Motor neuron (in vitro differentiated cells): Measurements from ENCODE around the gene METTL5. TPM values are rescaled to one million over a fixed set of nuclear protein-coding genes. Genes with fewer than 3 reads are reported as not detected.

Experiments used
- ATAC-seq, 8 experiments: fragments of 200-7000 bp; cut with Tn5 transposase; replicated peaks in 6 of 8; 2 replicates each; pipeline ENCODE4 v1.8.0; 2021; ENCODE audit warnings: mild to moderate bottlenecking in 8 of 8, moderate library complexity in 8 of 8
- H3K27ac ChIP-seq, 2 donors: fragments of 250-450 bp; sonication (Bioruptor Pico); 2 replicates each; pipeline ENCODE4 v1.9.0; 2021; ENCODE audit warnings: antibody characterized with exemption in 2 of 2, mild to moderate bottlenecking in 2 of 2, moderate library complexity in 1 of 2
- H3K4me1 ChIP-seq, 2 donors: fragments of 250-450 bp; sonication (Bioruptor Pico); replicated peaks in 1 of 2; 2 replicates each; pipeline ENCODE4 v1.6.1; 2021; ENCODE audit warnings: antibody characterized with exemption in 2 of 2, mild to moderate bottlenecking in 2 of 2, moderate library complexity in 1 of 2
- H3K4me3 ChIP-seq, 5 donors: fragments of 250-450 bp; sonication (Bioruptor Pico); 2 replicates each; pipeline ENCODE4 v1.9.0; 2021; ENCODE audit warnings: antibody characterized with exemption in 5 of 5, mild to moderate bottlenecking in 5 of 5, moderate library complexity in 4 of 5
- WGBS, 10 experiments: fragments of 450-650 bp; shearing (Covaris generic); methylation state at CpG; one replicate each; pipeline ENCODE4 v1.0.0; 2022; 5-methylcytosine and 5-hydroxymethylcytosine counted together
- in situ Hi-C, 9 experiments: fragments of 400-800 bp; cut with MboI; loops; one replicate each; pipeline ENCODE4 v1.15.0; 2021; ENCODE audit warnings: low sequenced_read_pairs in 9 of 9, low pct_unique_long_range_greater_than_20kb in 2 of 9; ENCODE audit not compliant: unreplicated experiment in 9 of 9
- total RNA-seq, 8 experiments: library from RNA; unstranded; fragments of 300-600 nt; gene quantifications; 2 replicates each; pipeline versions ENCODE4 v1.2.3 to v1.2.4, GENCODE V29; 2022

The METTL5 gene
- total RNA-seq, 8 experiments from 2014 or later, result 41.0 to 80.8 (median 53.9) TPM

DNA sequence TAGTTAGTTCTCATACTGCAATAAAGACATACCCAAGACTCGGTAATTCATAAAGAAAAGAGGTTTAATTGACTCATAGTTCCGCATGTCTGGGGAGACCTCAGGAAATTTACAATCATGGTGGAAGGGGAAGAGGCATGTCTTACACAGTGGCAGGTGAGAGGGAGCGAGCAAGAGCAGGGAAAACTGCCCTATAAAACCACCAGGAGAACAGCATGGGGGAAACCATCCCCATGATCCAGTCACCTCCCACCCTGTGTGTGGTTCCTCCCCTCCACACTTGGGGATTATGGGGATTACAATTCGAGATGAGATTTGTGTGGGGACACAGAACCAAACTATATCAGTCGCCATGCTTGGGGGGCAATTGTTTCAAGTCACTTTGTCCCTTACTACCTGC lies 27.1 kb downstream of the METTL5 start:
- in situ Hi-C loops, result no loop called here
- no peak overlapping the region for H3K4me3 ChIP-seq
- no peak overlapping the region for H3K27ac ChIP-seq
- peaks cover 11 to 17% of the 10 kb centered on the region in 2 donors for H3K4me1 ChIP-seq
- WGBS, 10 experiments, result 80 to 100% (median 89%) methylated on average over 1 to 4 of the region's 5 CpGs; no CpG with 5 or more reads in 3 of the 10 experiments
- no peak for ATAC-seq

DNA sequence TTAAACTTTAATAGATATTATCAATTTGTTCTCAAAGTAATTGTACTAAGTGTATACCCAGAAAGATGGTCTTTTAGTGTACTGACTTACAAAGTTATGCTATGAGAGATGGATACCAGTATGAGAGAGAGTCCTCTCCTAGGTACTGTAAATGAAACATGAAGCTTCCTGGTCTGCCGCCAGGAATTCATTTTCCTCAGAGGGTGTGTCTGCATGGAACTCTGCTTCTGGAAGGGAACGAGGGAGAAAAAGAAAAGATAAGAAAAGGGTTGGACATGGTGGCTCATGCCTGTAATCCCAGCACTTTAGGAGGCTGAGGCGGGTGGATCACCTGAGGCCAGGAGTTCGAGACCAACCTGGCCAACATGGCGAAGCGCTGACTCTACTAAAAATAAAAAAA lies 28.3 kb downstream of the METTL5 start:
- H3K4me1 ChIP-seq, result peaks cover 11 to 17% of the 10 kb centered on the region in 2 donors
- WGBS, 10 experiments, result 0 to 100% (median 85%) methylated on average over 1 to 6 of the region's 6 CpGs; no CpG with 5 or more reads in 2 of the 10 experiments
- H3K27ac ChIP-seq, result no peak overlapping the region
- ATAC-seq, result peak in 2 of 8 experiments; percentile 20 to 28
- H3K4me3 ChIP-seq, result no peak overlapping the region
- in situ Hi-C loops, result no loop called here

DNA sequence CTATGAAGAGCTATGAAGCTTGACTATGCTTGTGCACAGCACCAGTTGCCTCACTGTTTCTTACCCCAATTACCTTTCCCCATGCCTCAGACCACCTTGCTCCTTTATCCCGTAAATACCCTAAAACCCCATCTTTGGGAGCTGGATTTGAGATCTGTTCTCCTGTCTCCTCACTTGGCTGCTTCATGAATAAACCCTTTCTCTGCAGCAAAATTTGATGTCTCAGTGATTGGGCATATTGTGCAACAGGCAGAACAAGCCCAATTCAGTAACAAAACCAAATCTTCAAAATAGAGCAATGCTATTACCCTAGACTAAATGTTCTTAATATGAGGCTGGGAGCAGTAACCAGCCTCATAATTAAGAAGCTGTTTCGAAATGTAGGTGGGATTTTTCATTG lies 29.5 kb downstream of the METTL5 start:
- Histone ChIP-seq H3K4me3 (no peak overlapping the region), H3K4me1 (peaks cover 7 to 11% of the 10 kb centered on the region in 2 donors), H3K27ac (no peak overlapping the region)
- ATAC-seq, result no peak
- WGBS, 10 experiments, result 33 to 100% (median 83%) methylated on average over 1 to 2 of the region's 2 CpGs; no CpG with 5 or more reads in 2 of the 10 experiments
- in situ Hi-C loops, result no loop called here

DNA sequence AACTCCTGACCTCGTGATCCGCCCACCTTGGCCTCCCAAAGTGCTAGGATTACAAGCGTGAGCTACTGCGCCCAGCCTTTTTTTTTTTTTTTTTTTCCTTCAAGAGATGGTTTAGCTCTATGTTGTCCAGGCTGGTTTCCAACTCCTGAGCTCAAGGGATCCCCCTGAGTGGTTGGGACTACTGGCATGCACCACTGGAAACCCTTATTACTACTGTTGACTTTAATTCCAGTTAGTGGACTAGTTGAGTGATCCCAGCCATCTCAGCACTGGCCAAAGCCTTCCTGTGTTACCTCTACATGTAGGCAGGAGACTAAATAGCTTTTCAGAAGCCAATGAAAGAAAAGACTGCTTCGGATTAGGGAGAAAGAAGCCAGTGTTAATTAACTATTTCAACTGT lies 34.1 kb downstream of the METTL5 start:
- in situ Hi-C loops, result no loop called here
- H3K4me1 ChIP-seq, result no peaks in the 10 kb centered on the region
- 17 to 100% (median 84%) methylated on average over 1 to 5 of the region's 5 CpGs; no CpG with 5 or more reads in 4 of the 10 experiments for WGBS, 10 experiments
- no peak overlapping the region for H3K4me3 ChIP-seq
- ATAC-seq, result no peak
- H3K27ac ChIP-seq, result no peak overlapping the region

DNA sequence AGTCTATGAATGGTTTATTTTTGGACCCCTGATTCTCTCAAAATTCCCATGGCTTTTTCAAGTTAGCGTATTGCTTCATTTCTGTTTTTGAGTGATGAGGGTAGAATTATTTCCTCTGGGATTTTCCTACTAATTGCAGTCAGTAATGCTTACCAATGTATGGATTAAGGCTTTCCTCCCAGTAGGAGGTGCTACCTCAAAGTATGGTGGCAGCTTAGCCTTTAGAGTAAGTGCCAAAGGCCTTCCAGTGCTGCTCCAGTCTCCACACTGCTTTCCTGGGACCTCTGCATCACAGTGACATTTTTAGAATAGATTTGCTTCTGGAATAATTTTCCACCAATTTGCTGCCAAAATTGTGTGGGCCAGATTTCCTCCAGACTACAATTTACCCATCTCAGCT lies 42.2 kb downstream of the METTL5 start:
- H3K4me3 ChIP-seq, result no peak overlapping the region
- WGBS, 10 experiments, result 90 to 100% (median 100%) methylated on average over 1 of the region's 1 CpG; no CpG with 5 or more reads in 5 of the 10 experiments
- in situ Hi-C loops, result no loop called here
- no peak for ATAC-seq
- no peaks in the 10 kb centered on the region for H3K4me1 ChIP-seq
- H3K27ac ChIP-seq, result no peak overlapping the region

DNA sequence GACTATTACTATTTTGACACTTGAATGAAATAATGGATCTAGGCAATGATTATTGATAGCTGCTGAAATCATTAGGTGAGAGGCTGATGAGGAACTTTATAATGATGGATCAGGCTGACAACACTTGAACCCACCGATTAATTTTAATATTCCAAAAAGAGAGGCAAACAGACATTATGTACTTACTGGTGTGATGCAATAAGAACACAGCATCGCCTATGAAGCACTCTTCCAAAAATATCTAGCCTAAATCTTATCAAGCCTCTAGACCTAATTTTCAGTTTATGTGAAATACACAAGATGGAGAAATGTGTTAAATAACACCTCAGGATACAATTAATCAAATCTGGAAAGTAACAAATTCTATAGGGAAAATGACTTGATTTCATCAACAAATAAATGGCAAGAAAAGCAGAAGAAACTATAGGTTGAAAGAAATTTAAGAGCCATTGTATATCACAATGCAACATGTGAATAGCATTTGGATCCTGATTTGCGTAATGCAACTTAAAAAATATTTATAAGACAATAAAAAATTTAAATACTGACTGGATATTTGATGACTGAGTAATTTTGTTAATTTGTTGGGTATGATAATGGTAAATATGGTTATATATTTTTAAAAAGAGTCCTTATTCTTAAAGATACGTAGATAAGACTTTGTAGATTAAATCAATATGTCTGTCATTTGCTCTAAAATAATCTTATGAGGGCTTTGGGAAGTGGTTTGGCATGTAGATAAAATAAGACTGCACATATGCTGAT lies 43.3 kb downstream of the METTL5 start:
- 47 to 100% (median 84%) methylated on average over 2 to 4 of the region's 4 CpGs for WGBS, 10 experiments

DNA sequence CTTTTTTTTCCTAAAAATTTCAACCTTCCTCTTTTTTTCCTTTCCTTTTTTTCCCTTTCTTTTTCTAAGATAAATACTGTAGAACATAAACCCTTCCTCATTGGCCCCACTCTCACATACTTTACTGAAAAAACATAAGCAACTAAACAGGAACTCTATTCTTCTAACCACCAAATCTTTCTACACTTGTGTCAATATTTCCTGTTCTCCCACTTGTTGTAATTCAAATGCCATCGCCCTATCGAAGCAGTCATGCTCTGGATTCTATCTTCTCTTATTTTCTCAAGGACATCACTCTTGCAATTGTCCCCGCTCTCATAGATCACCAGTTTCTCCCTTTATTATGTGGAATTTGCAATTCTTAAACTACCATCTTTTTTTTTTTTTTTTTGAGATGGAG lies 46.3 kb downstream of the METTL5 start:
- 89 to 100% (median 96%) methylated on average over 3 of the region's 3 CpGs; no CpG with 5 or more reads in 2 of the 10 experiments for WGBS, 10 experiments
- H3K4me1 ChIP-seq, result peaks cover 0 to 4% of the 10 kb centered on the region in 2 donors
- H3K4me3 ChIP-seq, result no peak overlapping the region
- in situ Hi-C loops, result no loop called here
- no peak for ATAC-seq
- H3K27ac ChIP-seq, result no peak overlapping the region

More for the DNA sequence above, 43.3 kb downstream of the METTL5 start:
- no peak for ATAC-seq
- in situ Hi-C loops, result no loop called here
- H3K4me1 ChIP-seq, result no peaks in the 10 kb centered on the region
- no peak overlapping the region for H3K27ac ChIP-seq
- no peak overlapping the region for H3K4me3 ChIP-seq

DNA sequence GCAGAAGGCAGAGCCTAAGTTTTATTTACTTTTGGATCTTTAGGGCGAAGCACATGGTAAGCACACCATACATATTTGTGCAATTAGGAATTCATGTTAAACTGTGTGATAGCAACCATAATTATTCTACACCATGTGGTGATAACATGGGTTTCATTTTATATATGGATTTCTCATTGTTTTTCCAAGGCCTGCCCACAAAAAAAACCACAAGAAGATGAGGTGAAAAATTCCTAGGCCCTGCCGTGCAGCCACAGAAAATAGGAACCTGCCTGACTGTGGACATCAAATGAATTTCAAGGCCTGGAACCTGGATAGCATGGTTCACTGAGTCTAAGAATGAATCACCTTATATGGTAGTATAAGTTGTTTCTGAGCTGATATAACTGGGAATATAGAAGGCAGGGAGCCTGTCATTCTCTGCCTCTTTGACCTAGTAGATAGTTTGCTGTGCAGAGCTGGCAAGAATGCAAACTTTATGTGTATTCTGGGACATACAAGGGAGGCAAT lies 48.4 kb downstream of the METTL5 start:
- 7 to 83% (median 57%) methylated on average over 1 to 2 of the region's 2 CpGs; no CpG with 5 or more reads in 1 of the 10 experiments for WGBS, 10 experiments
- in situ Hi-C loops, result no loop called here
- ATAC-seq, result peak in 3 of 8 experiments; percentile 31 to 64 (median 50)
- H3K27ac ChIP-seq, result no peak overlapping the region
- H3K4me1 ChIP-seq, result peaks cover 0 to 4% of the 10 kb centered on the region in 2 donors
- H3K4me3 ChIP-seq, result no peak overlapping the region

DNA sequence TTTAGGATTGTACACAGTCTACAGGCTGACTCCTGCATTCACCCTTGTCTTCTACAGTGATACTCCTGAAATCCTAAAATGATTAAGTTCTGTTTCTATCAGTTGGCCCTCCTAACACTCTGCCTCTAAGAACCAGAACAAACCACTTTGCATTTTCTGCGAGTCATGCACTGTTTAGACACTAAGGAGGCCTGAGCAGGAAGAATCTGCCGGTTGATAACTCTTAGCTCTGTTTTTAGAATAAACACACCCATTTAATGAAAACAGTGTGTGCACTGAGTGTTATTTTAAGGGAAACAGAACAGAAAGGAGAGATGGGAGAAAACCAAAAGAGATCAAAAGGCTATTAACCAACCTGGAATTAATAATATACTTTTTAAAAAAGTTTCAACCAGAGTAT lies 48.9 kb downstream of the METTL5 start:
- in situ Hi-C loops, result no loop called here
- 0 to 83% (median 65%) methylated on average over 1 to 2 of the region's 2 CpGs; no CpG with 5 or more reads in 2 of the 10 experiments for WGBS, 10 experiments
- peaks cover 0 to 4% of the 10 kb centered on the region in 2 donors for H3K4me1 ChIP-seq
- H3K4me3 ChIP-seq, result no peak overlapping the region
- no peak overlapping the region for H3K27ac ChIP-seq
- ATAC-seq, result peak in 7 of 8 experiments; percentile 40 to 98 (median 55)

DNA sequence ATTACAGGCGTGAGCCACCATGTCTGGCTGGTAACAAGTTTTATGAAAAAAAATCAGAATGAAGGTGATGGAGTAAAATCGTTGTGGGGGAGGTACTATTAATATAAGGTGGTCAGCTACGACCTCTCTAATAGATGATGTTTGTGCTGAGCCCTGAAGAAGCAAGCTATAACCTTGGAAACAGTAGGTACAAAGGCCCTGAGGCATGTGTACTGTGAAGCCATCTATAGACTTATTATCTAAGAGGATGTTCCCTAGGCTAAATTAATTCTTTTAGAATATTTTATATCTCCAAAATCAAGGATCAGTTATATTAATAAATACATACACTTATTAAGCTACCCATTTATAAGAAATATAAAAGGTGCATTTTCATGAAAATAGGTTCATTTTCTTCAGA lies 49.4 kb downstream of the METTL5 start:
- Histone ChIP-seq H3K4me3 (no peak overlapping the region), H3K4me1 (peaks cover 0 to 4% of the 10 kb centered on the region in 2 donors), H3K27ac (no peak overlapping the region)
- ATAC-seq, result no peak
- in situ Hi-C loops, result no loop called here
- WGBS, 10 experiments, result 61 to 100% (median 93%) methylated on average over 1 to 3 of the region's 3 CpGs; no CpG with 5 or more reads in 3 of the 10 experiments

DNA sequence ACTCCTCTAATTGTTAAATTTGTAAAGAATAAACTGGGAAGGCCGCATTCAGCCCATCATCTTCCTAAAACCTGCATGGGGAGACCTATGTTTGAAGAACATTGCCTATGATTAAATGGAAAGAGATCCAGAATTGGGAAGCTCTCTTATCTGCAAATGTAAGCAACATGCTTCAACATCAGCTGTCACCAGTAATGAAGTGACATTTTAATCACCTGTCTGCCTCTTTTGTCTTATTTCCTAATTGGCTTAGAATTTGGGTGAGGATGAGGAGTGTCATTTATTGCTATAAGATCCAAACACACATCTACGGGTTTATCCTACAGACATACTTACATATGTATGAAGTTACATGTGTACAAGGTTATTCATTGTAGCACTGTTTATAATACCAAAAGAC lies 52.1 kb downstream of the METTL5 start:
- no peak overlapping the region for H3K4me3 ChIP-seq
- in situ Hi-C loops, result no loop called here
- H3K4me1 ChIP-seq, result peaks cover 0 to 4% of the 10 kb centered on the region in 2 donors
- 38 to 100% (median 91%) methylated on average over 1 to 2 of the region's 2 CpGs; no CpG with 5 or more reads in 4 of the 10 experiments for WGBS, 10 experiments
- no peak overlapping the region for H3K27ac ChIP-seq
- ATAC-seq, result no peak

DNA sequence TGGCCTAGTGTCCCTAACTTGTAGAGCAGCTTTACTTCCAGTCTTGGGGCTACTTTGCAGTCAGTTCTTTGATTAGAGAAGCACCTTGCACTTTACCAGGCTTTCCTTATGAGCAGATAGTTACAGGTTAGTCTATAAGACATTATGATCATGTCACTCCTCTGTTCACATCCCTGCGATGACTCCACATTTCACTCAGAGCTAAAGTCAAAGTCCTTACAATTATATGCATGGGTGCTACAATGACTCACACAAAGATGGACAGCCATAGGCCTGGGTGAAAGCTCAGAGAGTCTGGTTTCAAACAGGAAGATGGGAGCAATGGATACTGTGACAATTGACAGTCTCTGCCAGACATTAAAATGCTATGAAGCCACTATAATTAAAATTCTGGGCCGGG lies 53.1 kb downstream of the METTL5 start:
- Histone ChIP-seq H3K4me1 (peaks cover 0 to 4% of the 10 kb centered on the region in 2 donors), H3K4me3 (no peak overlapping the region), H3K27ac (no peak overlapping the region)
- in situ Hi-C loops, result no loop called here
- ATAC-seq, result no peak
- WGBS, 10 experiments, result 80 to 100% (median 96%) methylated on average over 1 to 2 of the region's 2 CpGs; no CpG with 5 or more reads in 2 of the 10 experiments

DNA sequence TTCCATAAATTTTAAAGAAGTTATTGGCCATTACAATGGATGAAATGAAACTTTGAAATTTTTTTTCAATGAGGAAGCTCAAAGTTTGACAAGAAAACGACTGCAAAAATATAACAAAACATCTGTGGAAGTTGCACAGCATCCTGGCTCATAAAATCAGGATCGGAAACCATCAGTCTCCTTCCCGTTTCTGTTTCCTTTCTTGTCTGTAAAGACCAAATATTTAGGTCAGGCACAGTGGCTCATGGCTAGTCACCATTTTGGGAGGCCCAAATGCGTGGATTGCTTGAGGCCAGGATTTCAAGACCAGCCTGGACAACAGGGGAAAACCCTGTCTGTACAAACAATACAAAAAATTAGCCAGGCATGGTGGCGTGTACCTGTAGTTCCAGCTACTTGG lies 53.7 kb downstream of the METTL5 start:
- H3K4me3 ChIP-seq, result no peak overlapping the region
- 20 to 100% (median 80%) methylated on average over 1 to 5 of the region's 5 CpGs for WGBS, 10 experiments
- no peak overlapping the region for H3K27ac ChIP-seq
- peaks cover 0 to 3% of the 10 kb centered on the region in 2 donors for H3K4me1 ChIP-seq
- ATAC-seq, result no peak
- in situ Hi-C loops, result no loop called here
